Measurements from ENCODE around the gene WAPL.

The WAPL gene

GRCh38 chr10:86450806-86451603 lies 70.6 kb downstream of the WAPL start:
- no peak for DNase-seq

DNA sequence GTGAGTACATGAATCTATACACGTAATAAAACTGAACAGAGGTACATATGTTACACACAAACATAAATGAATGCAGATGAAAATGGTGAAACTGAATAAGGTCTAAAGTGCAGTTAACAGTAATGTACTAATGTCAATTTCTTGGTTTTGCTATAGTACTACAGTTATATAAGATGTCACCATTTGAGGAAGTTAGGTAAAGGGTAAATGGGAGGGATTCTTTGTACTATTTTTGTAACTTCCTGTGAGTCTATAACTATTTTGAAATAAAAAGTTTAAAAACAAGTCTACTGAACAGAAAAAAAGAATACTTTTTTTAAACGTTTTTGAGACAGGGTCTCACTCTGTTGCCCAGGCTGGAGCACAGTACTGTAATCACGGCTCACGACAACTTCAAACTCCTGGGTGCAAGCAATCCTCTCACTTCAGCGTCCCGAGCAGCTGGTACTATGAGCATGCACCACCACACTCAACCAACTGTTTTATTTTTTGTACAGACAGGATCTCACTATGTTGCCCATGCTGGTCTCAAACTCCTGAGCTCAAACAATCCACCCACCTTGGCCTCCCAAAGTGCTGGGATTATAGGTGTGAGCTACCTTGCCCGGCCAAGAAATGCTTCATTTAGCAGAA lies 71.5 kb downstream of the WAPL start:
- DNase-seq: no peak

GRCh38 chr10:86447432-86447831 lies 74.2 kb downstream of the WAPL start:
- no peak for DNase-seq

GRCh38 chr10:86446987-86447386 lies 74.6 kb downstream of the WAPL start:
- no peak for DNase-seq

DNA sequence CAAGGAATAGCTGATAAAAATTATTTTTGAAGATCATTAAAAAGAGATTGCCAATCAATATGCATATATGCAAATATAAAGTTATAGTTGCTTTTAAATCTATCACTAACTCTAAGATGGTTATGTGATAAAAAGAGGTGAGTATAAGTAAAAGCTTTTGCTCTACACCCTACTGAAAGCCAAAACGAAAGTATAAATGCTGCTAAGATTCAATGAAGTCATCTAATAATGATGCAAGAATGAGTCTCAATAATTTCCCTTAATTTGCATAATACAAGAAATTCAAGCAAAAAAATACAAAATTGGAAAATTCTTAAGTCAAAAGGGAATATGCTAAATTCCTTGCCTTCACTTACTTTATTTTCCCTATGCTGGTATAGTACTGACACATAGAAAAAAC lies 75.2 kb downstream of the WAPL start:
- no peak for DNase-seq

DNA sequence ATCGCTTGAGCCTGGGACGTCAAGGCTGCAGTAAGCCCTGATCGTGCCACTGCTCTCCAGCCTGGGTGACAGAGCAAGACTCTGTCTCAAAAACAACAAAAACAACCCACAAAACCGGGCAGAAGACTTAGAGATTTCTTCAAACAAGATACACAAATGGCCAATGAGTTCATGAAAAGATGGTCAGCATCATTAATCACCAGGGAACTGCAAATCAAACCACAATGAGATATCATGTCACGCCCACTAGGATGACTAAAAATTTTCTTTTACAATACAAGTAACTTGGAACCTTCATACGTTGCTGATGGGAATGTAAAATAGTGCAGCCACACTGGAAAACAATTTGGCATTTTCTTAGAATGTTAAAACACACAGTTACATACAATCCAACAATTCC lies 77.7 kb downstream of the WAPL start:
- DNase-seq: peak; percentile 19

DNA sequence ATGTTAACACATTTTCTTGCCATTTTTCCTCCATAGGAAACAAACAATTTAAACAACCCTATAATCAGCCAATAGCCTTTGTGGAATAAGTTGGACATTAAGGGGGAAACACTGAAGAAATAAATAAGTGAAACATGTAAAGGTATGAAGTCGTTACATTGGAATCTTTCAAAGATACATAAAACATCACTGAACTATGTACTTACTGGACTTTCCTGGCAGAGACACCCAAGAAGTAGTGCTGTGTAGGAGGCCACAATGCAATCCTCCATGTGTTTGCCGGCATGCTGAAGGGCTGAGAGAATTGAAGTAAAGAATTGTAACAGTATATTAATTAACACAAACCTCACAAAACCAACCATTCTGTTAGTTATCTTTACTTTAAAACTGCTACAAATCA lies 78.5 kb downstream of the WAPL start:
- peak; percentile 59 for DNase-seq

DNA sequence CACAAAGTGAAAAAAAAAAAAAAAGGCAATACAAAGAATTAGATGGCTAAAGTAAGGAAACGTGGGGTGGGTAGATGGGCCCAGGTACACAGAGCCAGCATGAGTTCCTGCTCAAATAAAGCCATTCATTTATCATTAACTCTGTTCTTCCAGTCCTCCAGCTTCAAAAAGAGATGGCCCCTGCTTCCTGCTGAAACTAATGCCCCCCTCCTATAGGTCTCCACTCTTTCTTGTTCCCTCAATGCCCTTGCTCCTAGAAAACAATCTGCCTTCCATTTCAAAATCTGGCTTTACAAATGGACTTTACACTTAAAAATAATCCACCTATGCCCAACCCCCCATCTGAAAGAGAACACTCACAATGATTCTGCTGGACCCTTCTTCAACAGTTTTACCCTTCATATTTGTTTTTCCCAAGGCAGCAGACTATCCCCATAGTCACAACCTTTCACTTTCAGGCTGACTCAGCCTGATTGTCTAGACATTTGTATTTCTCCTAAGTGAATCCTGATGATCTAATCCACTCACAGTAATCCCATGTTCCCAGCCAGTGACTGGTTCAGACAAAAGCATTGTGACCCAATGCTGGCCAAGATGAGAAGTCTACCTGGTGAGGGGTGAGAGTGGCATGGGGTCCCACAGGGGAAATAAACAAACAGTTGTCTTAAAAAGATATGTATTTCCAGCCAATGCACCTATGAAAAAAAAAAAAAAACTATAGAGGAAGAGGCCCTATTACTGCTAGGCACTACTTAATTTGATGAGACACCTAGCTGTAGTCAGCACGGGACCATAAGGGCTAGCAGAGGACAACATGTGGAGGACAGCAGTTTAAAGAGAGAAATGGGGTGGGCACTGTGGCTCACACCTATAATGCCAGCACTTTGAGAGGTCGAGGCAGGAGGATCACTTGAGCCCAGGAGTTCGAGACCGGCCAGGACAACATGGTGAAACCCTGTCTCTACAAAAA lies 80.4 kb downstream of the WAPL start:
- peak; percentile 81 for DNase-seq

DNA sequence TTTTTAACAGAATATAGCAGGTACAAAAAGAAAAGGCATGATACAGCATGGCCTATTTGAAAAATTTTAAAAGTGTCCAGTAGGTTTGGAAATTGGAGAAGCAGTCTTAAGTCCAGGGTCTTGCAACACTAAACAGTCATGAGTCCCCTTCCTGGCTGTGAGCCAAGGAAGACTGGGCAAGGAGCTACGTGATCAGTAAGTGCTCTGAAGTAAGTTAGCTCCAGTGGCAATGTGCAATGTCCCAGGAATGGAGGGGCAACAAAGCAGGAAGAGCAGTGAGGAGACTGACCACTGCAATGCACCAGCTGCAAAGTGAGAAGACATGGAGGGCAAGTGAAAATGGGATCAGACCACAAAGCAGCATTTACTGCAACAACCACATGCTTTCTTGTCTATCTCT lies 82.0 kb downstream of the WAPL start:
- DNase-seq: peak; percentile 74

DNA sequence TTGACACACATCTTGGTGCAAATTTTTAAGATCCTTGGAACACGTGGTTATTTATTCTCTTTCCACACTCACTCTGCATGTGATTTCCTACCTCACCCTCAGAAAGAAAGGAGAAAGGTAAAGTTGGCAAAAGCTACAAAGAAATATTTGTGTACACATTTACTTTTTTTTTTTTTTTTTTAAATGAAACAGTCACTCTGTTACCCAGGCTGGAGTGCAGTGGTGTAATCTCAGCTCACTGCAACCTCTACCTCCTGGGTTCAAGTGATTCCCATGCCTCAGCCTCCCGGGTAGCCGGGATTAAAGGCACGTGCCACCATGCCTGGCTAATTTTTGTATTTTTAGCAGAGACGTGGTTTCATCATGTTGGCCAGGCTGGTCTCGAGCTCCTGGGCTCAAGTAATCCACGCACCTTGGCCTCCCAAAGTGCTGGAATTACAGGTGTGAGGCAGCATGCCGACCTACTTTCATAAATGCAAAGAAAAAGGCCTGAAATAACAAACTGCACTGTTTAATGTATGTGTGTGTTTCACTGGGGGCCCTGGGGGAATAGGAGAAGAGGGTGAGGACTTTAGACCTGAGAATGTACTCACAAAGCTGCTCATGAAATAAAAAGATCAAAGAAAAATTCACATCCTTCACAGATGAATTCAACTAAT lies 83.4 kb downstream of the WAPL start:
- no peak for DNase-seq

DNA sequence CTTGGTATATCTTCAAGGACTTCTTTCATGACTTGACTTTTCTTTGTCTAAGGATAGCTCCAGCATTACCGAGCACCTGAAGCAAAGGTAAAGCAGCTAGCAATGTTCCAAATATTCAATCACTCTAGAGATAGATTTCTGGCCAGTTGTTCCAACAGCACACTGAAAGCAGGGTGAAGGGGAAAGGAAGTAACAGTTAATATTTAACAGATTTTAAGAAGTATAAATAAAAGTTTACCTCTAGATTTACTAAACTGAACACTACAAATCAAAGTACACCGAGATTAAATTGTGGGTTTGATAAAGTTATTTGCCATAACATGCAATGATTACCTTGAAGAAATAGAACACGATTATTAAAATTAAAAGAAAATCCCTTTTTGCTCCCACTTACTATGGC lies 84.1 kb downstream of the WAPL start:
- no peak for DNase-seq

DNA sequence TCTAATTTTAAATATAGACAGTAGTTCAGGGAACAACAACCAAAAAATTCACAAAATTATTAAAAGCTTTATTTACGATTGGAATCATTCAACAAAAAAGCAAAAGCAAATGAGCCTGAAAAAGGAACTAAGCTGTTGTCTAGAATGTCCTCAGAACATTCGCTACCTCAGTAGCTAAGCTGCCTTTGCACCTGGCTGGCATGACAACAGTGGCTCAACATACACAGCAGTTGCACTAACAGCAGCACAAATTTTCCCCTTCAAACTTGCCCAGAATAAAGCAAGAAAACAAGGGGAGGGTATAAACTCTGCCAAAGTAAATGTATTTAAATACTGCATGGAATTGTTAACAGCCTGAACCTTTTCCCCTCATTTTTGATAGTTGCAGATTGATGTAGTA lies 84.6 kb downstream of the WAPL start:
- no peak for DNase-seq

DNA sequence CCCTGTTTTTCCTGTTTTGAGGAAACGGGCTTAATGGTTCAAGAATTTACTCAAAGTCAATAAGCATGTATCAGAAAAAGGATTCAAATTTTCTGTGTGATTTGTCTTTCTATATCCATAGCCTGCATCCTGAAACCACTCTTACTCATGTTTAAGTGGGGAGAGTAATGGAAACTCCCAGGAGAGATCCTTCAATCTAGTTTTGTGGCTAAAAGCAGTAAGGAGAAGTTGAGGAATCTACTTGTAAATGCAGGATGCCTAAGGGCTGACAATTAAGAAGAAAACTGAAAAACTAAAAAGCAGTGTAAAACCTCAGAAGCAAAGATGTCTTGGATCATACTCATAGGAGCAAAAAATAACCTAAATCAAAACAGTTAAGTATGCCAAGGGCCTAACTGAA lies 86.9 kb downstream of the WAPL start:
- DNase-seq: peak; percentile 37

DNA sequence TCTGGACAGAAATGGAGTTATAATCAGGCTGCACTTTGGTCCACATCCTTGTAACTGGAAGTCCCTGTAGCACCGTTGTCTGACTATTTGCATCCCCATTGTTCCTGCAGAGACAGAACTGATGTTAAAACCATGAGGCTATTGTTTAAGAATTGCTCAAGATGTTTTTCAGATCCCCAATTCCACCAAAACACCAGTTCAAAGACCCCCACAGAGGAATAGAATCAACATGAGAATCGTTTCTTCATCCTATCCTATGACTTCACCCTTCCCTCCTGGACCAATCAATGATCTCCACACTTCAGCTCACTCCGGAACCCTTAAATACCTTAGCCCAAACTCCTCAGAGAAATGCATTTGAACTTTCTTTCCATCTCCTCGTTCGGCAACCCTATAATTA lies 97.9 kb downstream of the WAPL start:
- DNase-seq: no peak

DNA sequence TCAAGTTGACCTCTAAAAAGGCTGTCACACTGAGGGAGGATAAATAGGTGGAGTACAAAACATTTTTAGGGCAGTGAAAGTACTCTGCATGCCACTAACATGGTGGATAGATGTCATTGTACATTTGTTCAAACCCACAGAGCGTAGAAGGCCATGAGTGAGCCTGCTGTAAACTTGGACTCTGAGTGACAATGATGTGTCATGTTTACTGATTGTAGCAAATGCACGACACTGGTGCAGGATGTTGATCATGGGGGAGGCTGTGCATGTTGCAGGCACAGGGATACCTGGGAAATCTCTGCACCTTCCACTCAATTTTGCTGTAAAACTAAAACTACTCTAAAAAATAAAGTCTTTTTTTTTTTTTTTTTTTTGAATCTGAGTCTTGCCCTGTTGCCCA lies 102.5 kb downstream of the WAPL start:
- DNase-seq: no peak

- DNase-seq: no peak
Measured at GRCh38 chr10:86415583-86415982, 106.0 kb downstream of the WAPL start.

- DNase-seq: no peak
Measured at GRCh38 chr10:86415116-86415515, 106.5 kb downstream of the WAPL start.

DNA sequence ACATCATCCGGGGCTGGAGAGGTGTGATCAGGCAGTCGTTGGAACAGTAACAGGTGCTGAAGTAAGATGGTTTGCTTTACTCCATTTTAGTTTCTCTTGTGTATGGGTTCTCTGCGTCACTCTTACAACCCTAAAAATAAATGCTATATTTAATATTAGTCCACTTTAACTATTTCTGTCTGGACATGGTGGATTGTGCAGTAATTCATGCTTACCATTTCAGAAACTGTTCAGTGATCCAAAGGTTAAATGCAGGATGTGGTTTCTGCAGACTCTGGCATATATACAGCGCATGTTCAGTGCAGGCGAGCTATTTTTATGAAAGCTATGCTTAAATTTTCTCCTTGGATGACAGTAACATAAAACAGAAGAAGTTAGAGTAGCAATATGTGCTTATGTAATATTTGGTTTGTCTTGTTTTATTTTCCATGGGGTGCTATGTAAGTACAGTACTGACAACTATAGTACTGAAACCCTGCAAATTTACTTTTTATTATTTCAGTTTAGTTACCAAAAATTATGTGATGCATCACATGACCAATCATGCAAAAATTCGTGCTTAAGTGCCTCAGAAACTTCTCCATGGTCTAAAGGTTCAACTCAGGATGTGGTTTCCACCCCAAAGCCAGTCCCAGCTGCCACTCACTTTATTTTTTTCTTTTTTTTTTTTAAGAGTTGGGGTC lies 108.4 kb downstream of the WAPL start:
- peak; percentile 32 for DNase-seq

DNA sequence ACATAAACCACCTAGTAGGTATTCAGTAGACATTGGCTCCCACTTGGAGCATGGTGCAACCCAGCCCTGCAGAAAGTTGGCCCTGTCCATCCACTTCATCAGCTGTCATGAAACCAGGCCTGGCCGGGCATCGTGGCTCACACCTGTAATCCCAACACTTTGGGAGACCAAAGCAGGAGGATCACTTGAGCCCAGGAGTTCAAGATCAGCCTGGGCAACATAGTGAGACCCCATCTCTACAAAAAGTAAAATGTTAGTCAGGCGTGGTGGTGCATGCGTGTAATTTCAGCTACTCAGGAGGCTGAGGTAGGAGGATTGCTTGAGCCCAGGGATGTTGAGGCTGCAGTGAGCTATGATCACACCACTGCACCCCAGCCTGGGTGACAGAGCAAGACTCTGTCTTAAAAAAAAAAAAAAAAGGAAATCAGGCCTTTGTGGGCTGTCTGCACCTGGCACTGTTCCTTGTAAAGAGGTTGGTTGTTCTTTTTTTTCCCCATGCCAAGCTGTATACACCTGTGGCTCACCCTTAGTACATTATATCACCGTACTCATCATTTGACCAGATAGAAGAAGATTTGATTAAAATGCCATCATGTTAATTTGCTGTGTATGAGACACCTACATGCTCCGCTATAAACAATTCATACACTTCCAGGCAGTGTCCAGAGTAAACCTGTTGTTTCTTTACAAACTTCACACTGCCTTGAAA lies 109.6 kb downstream of the WAPL start:
- DNase-seq: no peak

DNA sequence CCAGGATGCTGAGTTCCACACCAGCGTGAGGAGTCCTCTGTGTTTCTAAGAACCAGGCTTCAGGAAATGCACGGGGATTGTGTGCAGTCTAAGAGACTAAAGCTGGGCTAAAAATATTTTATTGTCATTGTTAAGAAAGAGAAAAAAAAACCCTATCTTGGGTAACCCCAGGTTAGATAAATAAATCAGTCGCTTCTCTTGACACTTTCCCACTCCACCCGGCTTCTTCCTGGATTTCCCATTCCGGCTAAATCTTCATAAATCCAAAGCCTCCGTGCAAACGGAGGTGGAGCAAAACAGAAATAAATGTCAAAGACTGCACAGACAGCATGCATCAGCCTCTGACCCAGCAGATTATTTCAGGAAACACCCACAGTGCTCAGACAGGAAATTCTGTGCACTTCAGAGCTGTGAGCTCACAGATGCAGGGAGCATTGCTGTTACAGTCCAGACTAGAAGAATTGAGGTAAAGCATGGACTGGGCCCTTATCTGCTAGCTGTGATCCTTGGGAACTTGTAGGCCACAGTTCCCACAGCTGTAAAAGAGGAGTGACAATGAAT lies 110.2 kb downstream of the WAPL start:
- peak; percentile 74 for DNase-seq

DNA sequence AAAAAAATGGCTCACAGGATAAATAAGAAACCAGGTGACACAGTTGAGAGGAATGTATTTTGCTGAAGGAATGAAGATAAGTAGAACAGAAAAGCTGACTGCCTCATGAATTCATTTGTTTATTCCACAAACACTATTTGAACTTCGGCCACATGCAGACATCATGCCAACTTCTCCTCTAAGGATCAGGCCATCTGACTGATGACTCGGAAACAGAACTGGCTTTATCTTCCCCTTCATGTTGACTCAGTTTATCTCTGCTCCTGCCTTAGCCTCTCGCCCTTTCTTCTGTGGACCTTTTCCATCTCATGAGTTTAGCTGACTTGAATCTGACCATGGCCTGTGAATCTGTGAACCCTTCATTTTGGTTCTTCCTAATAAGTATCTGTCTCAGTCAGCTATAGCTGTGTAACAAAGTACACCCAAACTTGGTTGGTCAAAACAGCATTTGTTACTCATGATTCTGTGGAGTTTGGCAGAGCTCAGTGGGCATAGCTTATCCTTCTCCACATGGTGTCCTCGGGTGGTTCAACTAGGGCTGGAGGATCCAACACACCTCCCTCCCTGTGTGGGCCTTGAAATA lies 111.0 kb downstream of the WAPL start:
- DNase-seq: peak; percentile 61

Measured in fibroblast of skin of scalp (primary cell).